COR-L47 (cell line): ENCODE measurements around the gene PRXL2A.
"Not testable (repeated sequence)": the region's sequence is repeated elsewhere in the genome, so short reads cannot be mapped to it uniquely, and the experiment has no call there.

Experiments
- DNase-seq: peaks from one replicate; lab custom pipeline; 2025; lab: John Stamatoyannopoulos, UW

The PRXL2A gene

DNA sequence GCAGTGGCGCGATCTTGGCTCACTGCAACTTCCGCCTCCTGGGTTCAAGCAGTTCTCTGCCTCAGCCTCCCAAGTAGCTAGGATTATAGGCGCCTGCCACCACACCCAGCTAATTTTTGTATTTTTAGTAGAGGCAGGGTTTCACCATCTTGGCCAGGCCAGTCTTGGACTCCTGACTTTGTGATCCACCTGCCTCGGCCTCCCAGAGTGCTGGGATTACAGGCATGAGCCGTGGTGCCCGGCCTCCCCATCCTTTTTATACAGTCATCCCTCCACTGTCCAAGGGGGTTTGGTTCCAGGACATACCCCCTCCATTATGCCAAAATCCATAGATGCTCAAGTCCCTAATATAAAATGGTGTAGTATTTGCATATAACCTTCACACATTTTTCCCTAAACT is 67.3 kb downstream of the PRXL2A start:
- DNase-seq: not testable (repeated sequence)

DNA sequence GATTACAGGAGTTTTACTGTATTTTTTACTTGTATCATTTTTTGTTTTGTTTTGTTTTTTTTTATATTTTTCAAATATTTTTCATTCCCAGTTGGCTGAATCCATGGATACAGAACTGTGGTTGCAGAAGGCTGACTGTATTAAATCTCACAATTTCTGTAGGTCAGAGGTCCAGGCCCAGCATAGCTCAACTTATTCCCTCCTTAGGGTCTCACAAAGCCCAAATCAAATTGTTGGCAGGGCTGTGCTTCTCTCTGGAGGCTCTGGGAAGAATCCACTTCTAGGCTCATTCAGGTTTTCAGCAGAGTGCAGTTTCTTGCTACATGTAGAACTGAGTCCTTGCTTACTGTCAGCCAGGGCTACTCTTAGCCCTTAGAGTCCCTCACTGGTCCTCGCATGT is 68.3 kb downstream of the PRXL2A start:
- no peak for DNase-seq

DNA sequence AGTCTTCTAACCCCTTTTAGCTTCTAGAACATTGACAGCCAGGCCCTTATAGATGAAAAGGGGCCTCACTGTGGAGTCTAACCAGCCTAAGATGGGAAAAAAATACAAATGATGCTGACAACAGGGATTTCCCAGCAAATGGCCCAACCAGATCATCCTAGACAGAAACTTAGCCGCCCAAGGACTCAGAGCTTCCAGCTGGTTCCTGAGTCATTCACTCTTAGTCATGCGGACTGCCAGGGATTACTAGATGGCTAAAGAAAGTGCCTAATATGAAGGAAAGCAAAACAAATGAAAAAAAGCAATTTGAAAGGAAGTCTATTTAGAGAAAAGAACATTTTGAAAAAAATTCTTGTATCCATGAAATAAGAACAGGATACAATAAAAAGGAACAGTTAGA is 69.5 kb downstream of the PRXL2A start:
- no peak for DNase-seq

DNA sequence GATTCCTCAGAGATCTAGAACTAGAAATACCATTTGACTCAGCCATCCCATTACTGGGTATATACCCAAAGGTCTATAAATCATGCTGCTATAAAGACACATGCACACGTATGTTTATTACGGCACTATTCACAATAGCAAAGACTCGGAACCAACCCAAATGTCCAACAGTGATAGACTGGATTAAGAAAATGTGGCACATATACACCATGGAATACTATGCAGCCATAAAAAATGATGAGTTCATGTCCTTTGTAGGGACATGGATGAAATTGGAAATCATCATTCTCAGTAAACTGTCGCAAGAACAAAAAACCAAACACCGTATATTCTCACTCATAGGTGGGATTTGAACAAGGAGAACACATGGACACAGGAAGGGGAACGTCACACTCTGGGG is 72.0 kb downstream of the PRXL2A start:
- not testable (repeated sequence) for DNase-seq

DNA sequence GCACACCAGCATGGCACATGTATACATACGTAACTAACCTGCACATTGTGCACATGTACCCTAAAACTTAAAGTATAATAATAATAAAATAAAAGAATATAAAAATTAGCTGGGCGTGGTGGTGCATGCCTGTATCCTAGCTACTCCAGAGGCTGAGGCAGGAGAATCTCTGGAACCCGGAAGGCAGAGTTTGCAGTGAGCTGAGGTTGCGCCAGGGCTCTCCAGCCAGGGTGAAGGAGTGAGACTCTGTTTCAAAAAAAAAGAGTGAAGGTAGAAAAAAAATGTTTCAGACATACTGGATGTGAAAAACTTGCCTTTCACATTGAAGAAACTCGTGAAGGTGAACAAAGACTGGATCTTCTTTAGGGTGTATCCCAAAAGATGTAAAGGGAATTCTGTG is 72.5 kb downstream of the PRXL2A start:
- DNase-seq: no peak

DNA sequence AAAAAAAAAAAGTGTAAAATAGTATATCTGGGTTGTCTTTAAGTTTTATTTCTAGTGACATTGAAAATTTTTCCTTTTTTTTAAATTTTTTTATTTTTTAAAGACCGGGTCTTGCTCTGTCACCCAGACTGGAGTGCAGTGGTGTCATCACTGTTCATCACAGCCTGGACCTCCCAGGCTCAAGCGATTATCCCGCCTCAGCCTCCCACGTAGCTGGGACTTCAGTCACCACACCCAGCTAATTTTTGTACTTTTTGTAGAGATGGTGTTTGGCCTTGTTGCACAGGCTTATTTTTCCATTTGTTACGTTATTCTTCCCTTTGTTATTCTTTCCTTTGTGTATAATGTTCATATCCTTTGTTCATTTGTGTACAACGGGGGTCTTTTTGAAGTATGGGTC is 75.9 kb downstream of the PRXL2A start:
- no peak for DNase-seq

DNA sequence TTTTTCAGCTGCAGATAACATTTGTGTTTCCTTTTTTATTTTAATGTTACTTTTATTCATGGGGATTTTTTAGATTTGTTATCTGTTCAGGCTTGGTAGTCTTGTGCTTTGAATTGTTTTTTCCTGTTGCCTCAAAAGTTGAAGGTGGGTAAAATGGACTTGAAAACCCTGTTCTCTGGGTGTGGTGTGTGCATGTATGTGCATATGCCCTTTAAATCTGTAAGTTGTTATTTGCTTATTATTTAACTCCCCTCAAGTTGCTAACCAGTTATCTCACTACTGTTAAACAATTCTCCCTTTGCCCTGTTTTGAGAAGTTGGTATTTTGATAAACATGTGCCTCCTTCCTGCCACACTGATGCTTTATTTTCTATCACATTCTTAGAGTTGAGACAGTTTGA is 76.3 kb downstream of the PRXL2A start:
- DNase-seq: no peak

DNA sequence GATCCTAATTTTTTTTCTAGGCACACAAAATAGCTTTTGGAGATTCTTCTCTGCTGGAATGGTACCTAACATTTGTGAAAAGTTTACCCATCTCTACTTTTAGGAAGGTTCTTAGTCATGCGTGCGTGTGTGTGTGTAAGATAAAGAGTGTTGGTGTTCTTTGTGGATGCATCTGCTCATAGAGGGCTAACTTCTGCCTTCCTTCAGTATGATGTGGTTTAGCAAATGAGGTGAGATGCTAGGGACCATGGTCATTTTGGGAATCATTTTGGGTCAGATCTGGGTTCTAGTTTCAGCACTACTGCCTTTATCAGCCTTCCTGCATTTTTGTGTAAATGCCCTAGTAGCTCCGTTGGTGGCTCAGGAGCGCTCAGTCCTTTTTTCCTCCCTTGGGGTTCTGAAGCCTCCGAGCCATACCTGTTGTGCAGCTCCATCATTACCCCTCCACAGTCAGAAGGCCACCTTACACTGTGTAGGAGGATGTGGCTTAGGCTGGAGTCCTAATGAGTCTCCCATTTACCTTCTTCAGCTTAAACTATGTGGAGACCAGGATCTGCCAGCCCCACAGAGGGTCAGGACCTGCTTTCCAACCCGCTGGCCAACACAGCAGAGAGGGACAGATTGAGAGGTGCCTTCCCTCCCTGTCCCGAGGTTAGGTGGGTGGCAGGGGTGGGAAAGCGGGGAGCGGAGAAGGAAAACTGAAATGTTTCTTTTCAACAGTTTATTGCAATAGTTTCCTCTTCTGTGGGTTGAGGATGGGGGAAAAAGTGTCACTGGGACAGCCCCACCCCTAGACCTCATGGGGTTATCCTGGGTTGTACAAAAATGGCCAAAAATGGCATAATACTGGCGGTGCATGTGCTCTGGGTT is 77.0 kb downstream of the PRXL2A start:
- no peak for DNase-seq

DNA sequence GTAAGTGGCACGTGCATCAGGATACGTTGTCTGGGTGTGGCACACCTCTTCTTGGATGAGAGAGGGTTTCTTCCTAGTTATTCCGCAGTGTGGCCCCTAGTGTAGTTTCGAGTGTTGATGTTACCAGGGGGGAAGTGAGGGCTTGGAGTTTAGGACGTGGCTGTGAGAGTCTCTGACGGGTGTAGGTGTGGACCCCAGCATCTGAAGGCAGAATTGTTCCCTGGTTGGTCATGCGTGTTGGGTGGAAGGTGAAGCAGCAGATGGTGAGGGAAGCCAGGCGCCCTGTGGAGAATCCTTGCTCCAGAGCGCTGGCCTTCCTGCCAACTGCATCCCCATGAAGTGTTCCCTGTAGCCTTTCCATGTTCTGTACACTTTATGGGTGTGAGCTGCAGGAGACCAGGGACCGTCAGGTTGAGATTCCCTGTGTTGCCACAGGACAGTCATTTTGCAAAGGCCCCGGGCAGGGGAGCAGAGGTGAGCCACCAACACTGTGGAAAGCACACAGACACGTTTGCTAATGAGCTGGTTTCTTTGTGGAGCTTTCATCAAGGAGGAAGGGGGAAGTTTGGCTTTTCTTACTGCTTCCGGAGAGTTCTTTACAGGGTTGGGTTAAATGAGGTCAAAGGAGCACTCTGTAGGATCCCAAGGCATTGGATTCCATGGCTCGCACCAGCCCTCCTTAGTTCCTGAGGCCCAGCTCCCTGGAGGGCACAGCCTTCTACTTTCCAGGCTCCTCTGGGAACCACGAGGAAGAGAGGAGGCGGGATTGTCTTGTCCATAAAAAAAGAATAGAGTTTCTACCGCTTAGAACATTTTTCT is 77.8 kb downstream of the PRXL2A start:
- no peak for DNase-seq
